Activated T-cell treated with anti-CD3 and anti-CD28 coated beads, Interleukin-2, amount 50 U/mL, for 4 hours (primary cell): ENCODE results near the gene CEP128. TPM values are rescaled to one million over a fixed set of nuclear protein-coding genes. Genes with fewer than 3 reads are reported as not detected.

Experiments used
- ATAC-seq, 2 donors: fragments of 200-7000 bp; cut with Tn5 transposase; one replicate each; pipeline ENCODE4 v1.10.0; 2021
- DNase-seq: peaks from one replicate; pipeline ENCODE4 v3.0.0-alpha.2; 2020
- H3K27me3 Mint-ChIP-seq: one replicate; pipeline ENCODE4 v1.8.0; 2021; ENCODE audit warnings: low read depth, mixed read lengths
- H3K36me3 Mint-ChIP-seq: one replicate; pipeline ENCODE4 v1.8.0; 2022; ENCODE audit warnings: mixed read lengths; ENCODE audit not compliant: insufficient read depth
- H3K4me1 Mint-ChIP-seq: one replicate; pipeline ENCODE4 v1.8.0; 2021; ENCODE audit warnings: low read depth, mixed read lengths
- H3K4me3 Mint-ChIP-seq: one replicate; pipeline ENCODE4 v1.8.0; 2021; ENCODE audit warnings: mild to moderate bottlenecking, moderate library complexity, mixed read lengths
- H3K9me3 Mint-ChIP-seq: one replicate; pipeline ENCODE4 v1.8.0; 2021; ENCODE audit warnings: mixed read lengths
- total RNA-seq, 3 donors: library from RNA; stranded (reverse); gene quantifications; one replicate each; pipeline ENCODE4 v1.2.1, GENCODE V29; 2021

The CEP128 gene
- total RNA-seq, 3 donors from 2014 or later: 17.1 to 22.7 (median 21.2) TPM

GRCh38 chr14:80762641-80763228 lies 178.8 kb downstream of the CEP128 start:
- Mint-ChIP-seq H3K27me3 (no peaks in the 10 kb centered on the region), H3K4me1 (no peaks in the 10 kb centered on the region), H3K9me3 (no peaks in the 10 kb centered on the region), H3K4me3 (no peak overlapping the region), H3K36me3 (peaks cover 17% of the 10 kb centered on the region)
- no peak for ATAC-seq
- no peak for DNase-seq

- DNase-seq (no peak), ATAC-seq (no peak)
- Mint-ChIP-seq H3K27me3 (no peaks in the 10 kb centered on the region), H3K4me1 (no peaks in the 10 kb centered on the region), H3K9me3 (no peaks in the 10 kb centered on the region), H3K36me3 (peaks cover 26% of the 10 kb centered on the region), H3K4me3 (no peak overlapping the region)
These were observed 186.8 kb downstream of the CEP128 start for GRCh38 chr14:80754696-80755095.

GRCh38 chr14:80751285-80751684 lies 190.3 kb downstream of the CEP128 start:
- Mint-ChIP-seq H3K36me3 (peaks cover 21% of the 10 kb centered on the region), H3K4me1 (no peaks in the 10 kb centered on the region), H3K4me3 (no peak overlapping the region), H3K9me3 (no peaks in the 10 kb centered on the region), H3K27me3 (no peaks in the 10 kb centered on the region)
- ATAC-seq (no peak), DNase-seq (no peak)

- peaks cover 5% of the 10 kb centered on the region for H3K36me3 Mint-ChIP-seq
- no peaks in the 10 kb centered on the region for H3K27me3 Mint-ChIP-seq
These were observed 215.3 kb downstream of the CEP128 start for GRCh38 chr14:80726211-80726610.

GRCh38 chr14:80718940-80719339 lies 222.6 kb downstream of the CEP128 start:
- Mint-ChIP-seq H3K9me3 (no peaks in the 10 kb centered on the region), H3K4me1 (peaks cover 6% of the 10 kb centered on the region), H3K36me3 (peaks cover 5% of the 10 kb centered on the region), H3K27me3 (no peaks in the 10 kb centered on the region), H3K4me3 (no peak overlapping the region)
- ATAC-seq: no peak
- no peak for DNase-seq

More at GRCh38 chr14:80726211-80726610, 215.3 kb downstream of the CEP128 start:
- DNase-seq (no peak), ATAC-seq (no peak)
- Mint-ChIP-seq H3K4me1 (no peaks in the 10 kb centered on the region), H3K9me3 (no peaks in the 10 kb centered on the region), H3K4me3 (no peak overlapping the region)

- no peak for ATAC-seq
- no peaks in the 10 kb centered on the region for H3K9me3 Mint-ChIP-seq
- no peak overlapping the region for H3K4me3 Mint-ChIP-seq
- no peaks in the 10 kb centered on the region for H3K27me3 Mint-ChIP-seq
- DNase-seq: no peak
- H3K4me1 Mint-ChIP-seq: peaks cover 6% of the 10 kb centered on the region
- H3K36me3 Mint-ChIP-seq: peaks cover 3% of the 10 kb centered on the region
These were observed 227.1 kb downstream of the CEP128 start for GRCh38 chr14:80714474-80714873.

GRCh38 chr14:80713076-80713850 lies 228.3 kb downstream of the CEP128 start:
- Mint-ChIP-seq H3K9me3 (no peaks in the 10 kb centered on the region), H3K4me3 (no peak overlapping the region), H3K27me3 (no peaks in the 10 kb centered on the region), H3K4me1 (peaks cover 6% of the 10 kb centered on the region), H3K36me3 (peaks cover 3% of the 10 kb centered on the region)
- DNase-seq: no peak
- ATAC-seq: no peak

- ATAC-seq: no peak
- no peaks in the 10 kb centered on the region for H3K4me1 Mint-ChIP-seq
- no peak overlapping the region for H3K4me3 Mint-ChIP-seq
These were observed 236.1 kb downstream of the CEP128 start for GRCh38 chr14:80705241-80705980.

GRCh38 chr14:80700601-80701000 lies 240.9 kb downstream of the CEP128 start:
- Mint-ChIP-seq H3K9me3 (no peaks in the 10 kb centered on the region), H3K36me3 (peaks cover 6% of the 10 kb centered on the region), H3K4me1 (no peaks in the 10 kb centered on the region), H3K4me3 (no peak overlapping the region), H3K27me3 (no peaks in the 10 kb centered on the region)
- no peak for ATAC-seq
- no peak for DNase-seq

More at GRCh38 chr14:80705241-80705980, 236.1 kb downstream of the CEP128 start:
- no peak for DNase-seq
- Mint-ChIP-seq H3K9me3 (no peaks in the 10 kb centered on the region), H3K27me3 (no peaks in the 10 kb centered on the region), H3K36me3 (peaks cover 11% of the 10 kb centered on the region)

- Mint-ChIP-seq H3K36me3 (peaks cover 6% of the 10 kb centered on the region), H3K4me3 (no peak overlapping the region), H3K9me3 (no peaks in the 10 kb centered on the region), H3K27me3 (no peaks in the 10 kb centered on the region), H3K4me1 (no peaks in the 10 kb centered on the region)
- DNase-seq (no peak), ATAC-seq (peak in 1 of 2 donors; percentile 25)
These were observed 241.7 kb downstream of the CEP128 start for GRCh38 chr14:80699861-80700260.

- Mint-ChIP-seq H3K27me3 (no peaks in the 10 kb centered on the region), H3K4me1 (no peaks in the 10 kb centered on the region), H3K9me3 (peaks cover under 1% of the 10 kb centered on the region)
These were observed 242.6 kb downstream of the CEP128 start for GRCh38 chr14:80698974-80699373.

GRCh38 chr14:80695869-80696268 lies 245.7 kb downstream of the CEP128 start:
- Mint-ChIP-seq H3K27me3 (no peaks in the 10 kb centered on the region), H3K36me3 (peaks cover 4% of the 10 kb centered on the region), H3K4me3 (no peak overlapping the region), H3K4me1 (no peaks in the 10 kb centered on the region), H3K9me3 (peaks cover 3% of the 10 kb centered on the region)
- DNase-seq: no peak
- ATAC-seq: no peak

More at GRCh38 chr14:80698974-80699373, 242.6 kb downstream of the CEP128 start:
- DNase-seq: no peak
- ATAC-seq: no peak
- H3K36me3 Mint-ChIP-seq: peaks cover 6% of the 10 kb centered on the region
- no peak overlapping the region for H3K4me3 Mint-ChIP-seq

- Mint-ChIP-seq H3K4me1 (no peaks in the 10 kb centered on the region), H3K9me3 (peaks cover 3% of the 10 kb centered on the region), H3K4me3 (no peak overlapping the region), H3K36me3 (peaks cover 4% of the 10 kb centered on the region), H3K27me3 (no peaks in the 10 kb centered on the region)
- DNase-seq: no peak
- ATAC-seq: no peak
These were observed 248.6 kb downstream of the CEP128 start for GRCh38 chr14:80692903-80693302.

- Mint-ChIP-seq H3K27me3 (no peaks in the 10 kb centered on the region), H3K36me3 (peaks cover 21% of the 10 kb centered on the region)
These were observed 259.9 kb downstream of the CEP128 start for GRCh38 chr14:80681651-80682050.

More at GRCh38 chr14:80681651-80682050, 259.9 kb downstream of the CEP128 start:
- DNase-seq (no peak), ATAC-seq (no peak)
- Mint-ChIP-seq H3K4me3 (no peak overlapping the region), H3K9me3 (peaks cover 47% of the 10 kb centered on the region), H3K4me1 (no peaks in the 10 kb centered on the region)
